ENCODE data around the gene DDX52. TPM values are rescaled to one million over a fixed set of nuclear protein-coding genes. Genes with fewer than 3 reads are reported as not detected.

The DDX52 gene
- total RNA-seq, 1 experiment from 2014 or later: 31.9 TPM

GRCh38 chr17:37648555-37648954 lies 5.3 kb upstream of the DDX52 start (continued):
- no peak for TF ChIP-seq ERG (CRISPR knock-in tag; IDR thresholded peaks at IDR 0.05)
- no peak for TF ChIP-seq ZNF671 (CRISPR knock-in tag; IDR thresholded peaks at IDR 0.05)
- TF ChIP-seq IRF2 (CRISPR knock-in tag; IDR thresholded peaks at IDR 0.05; ENCODE audit: borderline replicate concordance, low read depth): no peak
- TF ChIP-seq MLX (CRISPR knock-in tag; IDR thresholded peaks at IDR 0.05): no peak
- TF ChIP-seq ZNF281 (CRISPR knock-in tag; IDR thresholded peaks at IDR 0.05): no peak
- no peak for TF ChIP-seq CBFB (CRISPR knock-in tag; IDR thresholded peaks at IDR 0.05; ENCODE audit: low read depth)
- no peak for TF ChIP-seq NFYB (CRISPR knock-in tag; conservative IDR thresholded peaks at IDR 0.05; ENCODE audit: low read depth)

GRCh38 chr17:37647856-37648255 lies 4.6 kb upstream of the DDX52 start:
- ATAC-seq: no peak
- H3K4me1 Mint-ChIP-seq: peaks cover 4% of the 10 kb centered on the region; the same call in 1 of the 2 replicates
- peaks cover 39% of the 10 kb centered on the region for H3K27me3 Mint-ChIP-seq (ENCODE audit: low read depth)
- no peak for DNase-seq (ENCODE audit: low spot score)
- H3K4me3 Mint-ChIP-seq: no peak overlapping the region
- no peak for TF ChIP-seq MLX (CRISPR knock-in tag; IDR thresholded peaks at IDR 0.05)
- TF ChIP-seq ZMAT4 (CRISPR knock-in tag; IDR thresholded peaks at IDR 0.05): no peak
- no peak for TF ChIP-seq E2F5 (CRISPR knock-in tag; IDR thresholded peaks at IDR 0.05)
- TF ChIP-seq ZBTB43 (CRISPR knock-in tag; IDR thresholded peaks at IDR 0.05): no peak
- no peak for TF ChIP-seq TEAD1 (CRISPR knock-in tag; IDR thresholded peaks at IDR 0.05)
- no peak for TF ChIP-seq ZNF121 (CRISPR knock-in tag; IDR thresholded peaks at IDR 0.05)
- TF ChIP-seq SP1 (CRISPR knock-in tag; conservative IDR thresholded peaks at IDR 0.05): no peak
- no peak for TF ChIP-seq CTCF (IDR thresholded peaks at IDR 0.05)
- no peak for TF ChIP-seq USF2 (CRISPR knock-in tag; IDR thresholded peaks at IDR 0.05)
- TF ChIP-seq CBFB (CRISPR knock-in tag; IDR thresholded peaks at IDR 0.05; ENCODE audit: low read depth): no peak
- no peak for TF ChIP-seq MYBL2 (CRISPR knock-in tag; IDR thresholded peaks at IDR 0.05)
- no peak overlapping the region for H3K27ac Mint-ChIP-seq
- H3K9me3 Mint-ChIP-seq: no peaks in the 10 kb centered on the region
- no peaks in the 10 kb centered on the region for H3K36me3 Mint-ChIP-seq
- ChIA-PET POLR2A (interaction anchor here (0.6 kb wide), 1 partner anchor 194 kb away, joined by 5 read pairs; no protein-coding TSS in a partner anchor), CTCF (interaction anchor here (5.5 kb wide), 1 partner anchor 169 kb away, joined by 46 read pairs; no protein-coding TSS in a partner anchor)

All from WTC11 (cell line).